GM06990 (cell line): ENCODE measurements around the gene INSR.

Experiments used
- DNase-seq: peaks from one replicate; pipeline ENCODE4 v3.0.0-alpha.2; 2011; ENCODE audit not compliant: insufficient read length; ENCODE audit errors: extremely low read depth
- H3K27me3 ChIP-seq: replicated peaks from 2 replicates; pipeline ENCODE4 v1.6.0; 2011; ENCODE audit warnings: low read length; ENCODE audit not compliant: control insufficient read depth, insufficient read depth
- H3K36me3 ChIP-seq: 2 replicates; pipeline ENCODE4 v1.5.1; 2011; ENCODE audit warnings: low read length; ENCODE audit not compliant: control insufficient read depth, insufficient read depth
- H3K4me3 ChIP-seq: replicated peaks from 2 replicates; pipeline ENCODE4 v1.5.1; 2011; ENCODE audit warnings: low read depth, mild to moderate bottlenecking, control low read depth, low read length
- TF ChIP-seq, protein P1 (sequence below): IDR thresholded peaks from 2 replicates; pipeline ENCODE4 v1.5.1; 2011; ENCODE audit warnings: low read length, control low read depth, mild to moderate bottlenecking, inconsistent platforms; ENCODE audit not compliant: insufficient read depth, poor library complexity, severe bottlenecking

INSR gene

DNA sequence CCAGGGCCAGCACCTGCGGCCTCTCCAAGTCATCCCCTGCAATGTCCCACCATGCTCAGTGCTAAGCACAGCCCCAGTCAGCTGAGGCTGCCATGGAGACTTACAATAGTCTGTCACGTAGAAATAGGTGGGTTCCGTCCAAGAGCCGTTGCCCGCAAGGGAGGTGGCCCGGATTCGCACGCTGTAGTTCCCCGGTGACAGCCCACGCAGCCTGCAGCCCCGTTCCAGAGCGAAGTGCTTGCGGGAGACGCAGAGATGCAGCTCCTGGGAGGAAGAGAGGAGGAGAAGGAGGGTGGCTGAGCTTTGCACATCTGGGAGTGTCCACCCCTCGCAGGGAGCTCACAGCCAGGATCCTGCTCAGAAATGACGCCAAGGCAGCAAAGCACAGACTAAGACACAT is 162.2 kb downstream of the INSR start:
- H3K36me3 ChIP-seq = peaks cover 3% of the 10 kb centered on the region
- DNase-seq = no peak
- TF ChIP-seq, protein P1, sequence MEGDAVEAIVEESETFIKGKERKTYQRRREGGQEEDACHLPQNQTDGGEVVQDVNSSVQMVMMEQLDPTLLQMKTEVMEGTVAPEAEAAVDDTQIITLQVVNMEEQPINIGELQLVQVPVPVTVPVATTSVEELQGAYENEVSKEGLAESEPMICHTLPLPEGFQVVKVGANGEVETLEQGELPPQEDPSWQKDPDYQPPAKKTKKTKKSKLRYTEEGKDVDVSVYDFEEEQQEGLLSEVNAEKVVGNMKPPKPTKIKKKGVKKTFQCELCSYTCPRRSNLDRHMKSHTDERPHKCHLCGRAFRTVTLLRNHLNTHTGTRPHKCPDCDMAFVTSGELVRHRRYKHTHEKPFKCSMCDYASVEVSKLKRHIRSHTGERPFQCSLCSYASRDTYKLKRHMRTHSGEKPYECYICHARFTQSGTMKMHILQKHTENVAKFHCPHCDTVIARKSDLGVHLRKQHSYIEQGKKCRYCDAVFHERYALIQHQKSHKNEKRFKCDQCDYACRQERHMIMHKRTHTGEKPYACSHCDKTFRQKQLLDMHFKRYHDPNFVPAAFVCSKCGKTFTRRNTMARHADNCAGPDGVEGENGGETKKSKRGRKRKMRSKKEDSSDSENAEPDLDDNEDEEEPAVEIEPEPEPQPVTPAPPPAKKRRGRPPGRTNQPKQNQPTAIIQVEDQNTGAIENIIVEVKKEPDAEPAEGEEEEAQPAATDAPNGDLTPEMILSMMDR = no peak
- H3K27me3 ChIP-seq = no peaks in the 10 kb centered on the region
- no peak overlapping the region for H3K4me3 ChIP-seq

GRCh38 chr19:7130043-7130442 is 164.2 kb downstream of the INSR start:
- TF ChIP-seq, protein P1 = no peak
- Histone ChIP-seq H3K36me3 (peaks cover 20% of the 10 kb centered on the region), H3K4me3 (no peak overlapping the region), H3K27me3 (no peaks in the 10 kb centered on the region)
- no peak for DNase-seq

GRCh38 chr19:7126132-7126531 is 168.1 kb downstream of the INSR start:
- no peak for DNase-seq
- TF ChIP-seq, protein P1 = no peak
- Histone ChIP-seq H3K27me3 (no peaks in the 10 kb centered on the region), H3K4me3 (no peak overlapping the region), H3K36me3 (peaks cover 26% of the 10 kb centered on the region)

DNA sequence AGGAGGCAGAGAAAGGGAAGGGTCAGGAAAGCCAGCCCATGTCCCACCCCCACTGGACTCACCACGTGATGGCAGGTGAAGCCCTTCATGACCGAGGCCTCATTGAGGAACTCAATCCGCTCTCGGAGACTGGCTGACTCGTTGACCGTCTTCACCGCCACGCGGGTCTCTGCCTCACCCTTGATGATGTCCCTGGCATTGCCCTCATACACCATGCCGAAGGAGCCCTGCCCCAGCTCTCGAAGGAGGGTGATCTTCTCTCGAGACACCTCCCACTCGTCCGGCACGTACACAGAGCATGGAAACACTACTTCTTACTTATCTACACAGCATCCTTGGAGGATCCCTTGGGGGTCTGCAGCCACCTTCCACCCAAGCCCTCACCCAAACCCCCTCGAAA is 169.0 kb downstream of the INSR start:
- peaks cover 27% of the 10 kb centered on the region for H3K36me3 ChIP-seq
- H3K4me3 ChIP-seq = no peak overlapping the region
- no peaks in the 10 kb centered on the region for H3K27me3 ChIP-seq
- TF ChIP-seq, protein P1 = no peak
- DNase-seq = no peak

GRCh38 chr19:7124782-7125181 is 169.4 kb downstream of the INSR start:
- no peak for DNase-seq
- H3K27me3 ChIP-seq = no peaks in the 10 kb centered on the region
- peaks cover 27% of the 10 kb centered on the region for H3K36me3 ChIP-seq
- no peak overlapping the region for H3K4me3 ChIP-seq
- TF ChIP-seq, protein P1 = no peak

DNA sequence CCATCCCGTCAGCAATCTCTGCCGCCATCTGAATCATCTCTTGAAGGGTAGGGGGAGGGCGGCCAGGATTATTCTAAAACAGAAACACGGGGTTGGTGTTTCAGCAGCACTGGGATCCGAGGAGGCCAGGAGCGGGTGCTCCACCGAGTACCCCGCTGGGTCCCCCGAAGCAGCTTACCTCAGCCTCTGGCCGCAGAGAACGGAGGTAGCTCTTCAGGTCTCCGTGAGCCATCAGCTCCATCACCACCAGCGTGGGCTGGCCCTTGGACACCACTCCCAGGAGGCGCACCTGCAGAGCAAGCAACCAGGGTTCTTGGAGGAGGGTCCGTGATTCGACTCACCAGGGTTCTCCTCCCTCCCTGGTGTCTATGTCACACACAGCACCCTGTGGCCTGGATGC is 171.5 kb downstream of the INSR start:
- no peaks in the 10 kb centered on the region for H3K27me3 ChIP-seq
- H3K4me3 ChIP-seq = no peak overlapping the region
- H3K36me3 ChIP-seq = peaks cover 27% of the 10 kb centered on the region
- TF ChIP-seq, protein P1 = no peak
- DNase-seq = no peak
